Fibroblast of skin of scalp (primary cell): ENCODE results near the gene TTC39B.

Experiments used
- DNase-seq: peaks from one replicate; pipeline ENCODE4 v3.0.0-alpha.2; 2013

Gene TTC39B

DNA sequence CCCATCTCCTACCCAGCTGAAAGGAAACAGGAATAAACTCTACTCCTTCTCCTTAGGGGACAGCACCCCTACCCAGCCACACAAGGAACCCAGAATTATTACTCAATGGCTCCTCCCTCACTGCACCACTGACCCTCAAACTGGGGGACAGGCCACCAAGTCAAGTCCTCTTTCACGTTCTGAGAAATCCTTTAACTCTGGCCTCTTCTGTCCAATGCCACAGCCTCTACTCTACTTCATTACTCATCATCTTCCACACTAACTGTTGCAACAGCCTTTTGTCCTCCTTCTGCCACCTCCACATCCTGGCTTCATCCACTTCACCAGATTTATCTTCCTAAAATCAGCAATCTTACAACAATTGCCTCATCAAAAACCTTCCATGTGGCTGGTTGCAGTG is 6.8 kb downstream of the TTC39B start:
- DNase-seq = no peak

DNA sequence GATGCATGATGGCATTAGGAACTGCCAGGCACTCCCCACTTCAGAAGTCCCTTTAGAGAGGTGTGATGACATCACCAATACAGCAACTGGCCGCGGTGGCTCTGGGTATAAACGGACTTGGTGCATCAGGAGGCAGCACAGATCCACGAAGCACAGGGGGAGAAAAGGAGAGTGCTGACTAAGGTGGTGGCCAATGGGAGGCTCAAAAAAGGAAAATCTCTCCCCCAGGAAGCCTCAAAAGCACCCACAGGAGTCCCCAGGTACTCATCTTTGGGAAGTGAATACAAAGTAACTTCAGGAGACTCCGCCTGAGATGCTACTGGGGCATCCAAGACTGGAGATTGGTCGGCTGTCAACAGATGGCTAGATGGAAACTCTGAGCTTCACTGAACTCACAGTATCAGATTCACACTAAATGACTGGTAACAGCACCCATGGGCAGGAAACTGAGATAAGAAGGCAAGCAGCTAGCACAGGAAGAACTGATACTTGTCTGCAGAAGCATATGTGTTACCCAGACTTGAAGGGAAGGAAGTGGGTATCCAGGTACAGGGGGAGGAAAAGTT is 7.6 kb downstream of the TTC39B start:
- DNase-seq = no peak

- DNase-seq = no peak
These were observed 8.7 kb downstream of the TTC39B start for GRCh38 chr9:15298362-15298761.

DNA sequence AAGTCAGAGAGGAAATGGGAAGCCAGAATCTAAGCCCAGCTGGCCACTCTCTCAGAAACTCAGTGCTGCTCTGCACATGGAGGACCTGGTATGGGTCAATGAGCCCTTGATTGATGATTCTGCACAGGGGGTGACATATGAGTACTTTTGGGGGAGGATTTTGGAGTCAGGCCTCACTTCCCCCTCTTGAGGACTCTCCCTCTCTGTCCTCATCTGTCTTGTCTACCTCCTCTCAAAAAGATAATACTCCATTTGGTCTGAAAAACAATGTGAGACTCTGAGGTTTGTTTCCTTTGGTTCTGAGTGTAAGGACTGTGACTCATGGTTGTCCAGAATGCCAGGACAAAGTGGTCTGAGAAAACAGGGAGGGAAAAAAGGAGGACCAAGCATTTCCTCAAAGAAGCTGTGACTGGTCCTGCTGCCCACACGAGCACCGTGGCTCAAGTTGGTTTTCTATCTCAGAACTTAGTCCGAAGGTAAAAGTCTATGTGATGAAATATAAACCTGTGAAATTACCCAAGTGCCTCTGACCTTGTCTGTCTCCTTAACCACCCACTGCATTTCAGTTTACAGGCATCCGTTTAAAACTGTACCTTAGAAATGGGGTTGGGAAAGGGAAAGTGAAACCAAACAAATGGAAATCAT is 11.1 kb downstream of the TTC39B start:
- peak; percentile 58 for DNase-seq

GRCh38 chr9:15294604-15295003 is 12.4 kb downstream of the TTC39B start:
- DNase-seq = no peak

DNA sequence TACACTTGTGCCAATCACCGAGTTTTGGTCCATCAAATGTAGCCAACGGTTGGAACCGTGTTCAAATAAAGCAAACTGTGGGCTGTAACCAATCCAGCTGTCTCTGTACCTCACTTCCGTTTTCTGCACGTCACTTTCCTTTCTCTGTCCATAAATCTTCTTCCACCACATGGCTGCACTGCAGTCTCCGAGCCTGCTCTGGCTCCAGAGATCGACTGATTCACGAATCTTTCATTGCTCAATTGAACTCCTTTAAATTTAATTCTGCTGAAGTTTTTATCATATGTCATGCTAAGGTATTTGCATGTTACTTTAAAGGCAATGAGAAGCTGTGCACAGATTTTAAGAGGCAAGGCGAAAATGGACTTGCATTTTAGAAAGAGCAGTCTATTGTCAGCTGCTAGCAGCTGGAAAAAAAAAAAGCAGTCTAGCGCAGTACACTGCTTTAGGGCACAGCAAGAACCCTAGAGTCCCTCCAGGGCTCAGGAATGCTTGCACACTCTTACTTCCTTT is 13.2 kb downstream of the TTC39B start:
- DNase-seq = no peak

GRCh38 chr9:15293084-15293483 is 13.9 kb downstream of the TTC39B start:
- DNase-seq = no peak

DNA sequence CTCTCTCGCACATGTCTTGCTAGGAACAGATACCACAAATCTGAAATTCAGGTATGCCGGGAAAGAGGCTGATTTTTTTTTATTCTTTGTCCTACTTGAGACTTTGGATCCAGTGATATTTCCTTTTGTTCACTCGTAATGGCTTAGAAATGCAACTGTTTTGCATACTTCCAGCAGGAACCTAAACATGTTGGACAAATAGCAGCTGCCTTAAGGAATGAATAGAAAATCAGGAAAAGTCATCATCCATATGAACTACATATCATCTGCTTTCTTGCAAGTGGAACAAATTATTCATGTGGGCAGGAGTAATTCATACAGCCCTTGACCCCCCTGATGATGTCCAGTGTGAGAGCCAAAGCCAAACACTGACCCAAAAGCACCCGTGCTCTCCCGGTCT is 17.4 kb downstream of the TTC39B start:
- no peak for DNase-seq

DNA sequence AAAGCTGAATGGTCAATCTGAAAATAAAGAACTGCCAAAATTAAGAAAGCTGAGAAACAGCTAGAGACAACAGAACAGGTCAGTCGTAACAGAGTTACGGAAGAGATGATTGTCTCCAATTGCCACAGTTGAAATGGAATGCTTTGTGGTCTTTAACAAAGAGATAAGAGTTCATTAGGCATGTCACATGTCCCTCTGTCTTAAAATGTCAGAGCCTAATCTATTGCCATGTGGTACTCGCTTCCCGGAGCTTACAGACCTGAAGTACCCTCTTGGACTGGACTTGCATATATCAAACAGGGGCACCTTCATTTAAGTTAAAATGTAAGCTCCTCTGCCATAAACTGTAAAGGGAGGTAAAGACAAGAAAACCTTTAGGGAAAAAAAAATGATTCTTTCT is 19.7 kb downstream of the TTC39B start:
- no peak for DNase-seq

- no peak for DNase-seq
These were observed 20.7 kb downstream of the TTC39B start for GRCh38 chr9:15286161-15286821.

- no peak for DNase-seq
These were observed 24.3 kb downstream of the TTC39B start for GRCh38 chr9:15282567-15283285.

GRCh38 chr9:15280647-15281046 is 26.4 kb downstream of the TTC39B start:
- no peak for DNase-seq

DNA sequence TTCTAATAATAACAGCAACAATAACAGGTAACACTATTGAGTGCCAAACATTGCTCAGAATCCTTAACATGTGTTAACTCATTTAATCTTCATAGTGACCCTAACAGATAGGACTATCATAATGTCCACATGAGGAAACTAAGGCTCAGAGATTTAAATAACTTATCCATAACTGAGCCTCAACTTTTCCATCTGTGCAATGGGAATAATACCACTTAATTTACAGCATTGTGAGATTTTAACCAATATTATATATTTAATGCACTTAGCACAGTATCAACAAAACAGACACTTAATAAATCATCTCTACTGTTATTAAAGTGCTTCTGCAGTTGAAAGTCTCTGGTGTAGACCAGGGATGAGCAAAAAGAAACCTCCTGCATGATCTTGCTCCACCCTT is 28.2 kb downstream of the TTC39B start:
- no peak for DNase-seq

- no peak for DNase-seq
These were observed 28.8 kb downstream of the TTC39B start for GRCh38 chr9:15278091-15278687.

DNA sequence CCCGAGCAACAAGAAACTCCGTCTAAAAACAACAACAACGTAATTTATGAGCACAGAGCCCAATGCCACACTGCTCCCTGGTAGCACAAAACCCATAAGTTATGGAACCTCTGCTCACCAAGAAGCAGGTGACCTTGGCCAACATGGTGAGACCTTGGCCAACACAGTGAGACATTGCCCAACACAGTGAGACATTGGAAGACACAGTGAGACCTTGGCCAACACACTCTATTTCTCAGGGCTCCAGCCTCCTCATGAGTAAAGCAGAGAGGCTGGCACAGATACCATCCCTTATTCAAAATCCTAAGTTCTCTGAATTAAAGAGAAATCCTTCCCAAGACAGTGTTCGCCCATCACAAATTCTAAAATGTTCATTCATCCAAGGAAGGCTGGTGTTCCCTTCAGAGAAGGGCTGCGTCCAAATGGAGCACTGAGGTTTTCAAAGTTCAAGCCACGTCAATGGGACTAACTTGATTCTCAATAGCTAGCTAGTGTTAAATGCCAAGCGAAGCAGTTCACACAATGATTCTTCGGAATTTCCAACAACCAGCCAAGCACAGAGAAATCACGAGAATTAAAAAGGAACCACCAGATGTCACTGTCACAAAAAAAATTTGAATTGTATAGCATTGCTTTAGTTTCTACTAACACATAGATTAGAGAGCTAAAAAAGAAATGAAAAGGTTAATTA is 29.5 kb downstream of the TTC39B start:
- peak; percentile 35 for DNase-seq

- DNase-seq = no peak
These were observed 30.6 kb downstream of the TTC39B start for GRCh38 chr9:15276328-15276938.

- DNase-seq = no peak
These were observed 32.6 kb downstream of the TTC39B start for GRCh38 chr9:15274425-15274824.

GRCh38 chr9:15272377-15272928 is 34.6 kb downstream of the TTC39B start:
- DNase-seq = no peak

- no peak for DNase-seq
These were observed 35.6 kb downstream of the TTC39B start for GRCh38 chr9:15271403-15271802.

DNA sequence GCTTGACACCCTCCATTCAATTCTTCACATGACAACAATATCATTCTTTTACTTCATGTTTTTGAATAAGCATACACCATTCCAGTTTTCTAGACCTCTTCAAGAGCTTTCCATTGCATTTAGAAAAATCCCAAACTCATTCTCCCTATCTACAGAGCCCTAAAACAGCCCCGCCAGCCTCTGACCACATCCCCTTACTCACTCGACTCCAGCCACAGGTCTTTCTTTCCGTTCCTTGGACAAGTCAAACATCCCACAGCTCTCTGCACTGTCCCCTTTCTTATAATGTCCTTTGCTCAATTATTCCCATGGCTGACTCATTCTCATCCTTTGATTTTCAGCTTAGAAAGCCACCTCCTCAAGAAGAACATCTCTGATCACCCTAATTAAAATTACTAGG is 38.2 kb downstream of the TTC39B start:
- DNase-seq = no peak

- no peak for DNase-seq
These were observed 38.7 kb downstream of the TTC39B start for GRCh38 chr9:15268317-15268716.

- no peak for DNase-seq
These were observed 42.1 kb downstream of the TTC39B start for GRCh38 chr9:15264918-15265317.
